Activated CD8-positive, alpha-beta memory T cell treated with anti-CD3 and anti-CD28 coated beads, Interleukin-2, amount 10 ng/mL, durations not matched to agents 7 days and 5 days (primary cell): ENCODE measurements around the gene PRELID2. TPM values are rescaled to one million over a fixed set of nuclear protein-coding genes. Genes with fewer than 3 reads are reported as not detected.
"Not testable (repeated sequence)": the region's sequence is repeated elsewhere in the genome, so short reads cannot be mapped to it uniquely, and the experiment has no call there.

Experiments used
- ATAC-seq: fragments of 150-1000 bp; cut with Tn5 transposase; one replicate; pipeline ENCODE4 v1.10.0; 2021; ENCODE audit warnings: moderate library complexity
- CTCF ChIA-PET: fragments of 350-600 bp; sonication (Branson Sonifier 250); formaldehyde crosslinking; loops from one replicate; lab custom pipeline; 2021; ENCODE audit warnings: antibody characterized with exemption; lab: Charles Lee
- DNase-seq: peaks from one replicate; pipeline ENCODE4 v3.0.0-alpha.2; 2020
- H3K27ac Mint-ChIP-seq: one replicate; pipeline ENCODE4 v1.8.0; 2021; ENCODE audit warnings: mild to moderate bottlenecking, mixed read lengths
- H3K27me3 Mint-ChIP-seq: one replicate; pipeline ENCODE4 v1.8.0; 2021; ENCODE audit warnings: mixed read lengths
- H3K36me3 Mint-ChIP-seq: one replicate; pipeline ENCODE4 v1.8.0; 2021; ENCODE audit warnings: mild to moderate bottlenecking, mixed read lengths
- H3K4me1 Mint-ChIP-seq: one replicate; pipeline ENCODE4 v1.8.0; 2021; ENCODE audit warnings: mixed read lengths
- H3K4me3 Mint-ChIP-seq: one replicate; pipeline ENCODE4 v1.8.0; 2021; ENCODE audit warnings: mild to moderate bottlenecking, moderate library complexity, mixed read lengths
- H3K9me3 Mint-ChIP-seq: one replicate; pipeline ENCODE4 v1.8.0; 2022; ENCODE audit warnings: low read depth, mixed read lengths
- total RNA-seq, 2 experiments: library from RNA; stranded (reverse); gene quantifications; one replicate each; pipeline ENCODE4 v1.2.3, GENCODE V29; 2021

The PRELID2 gene
- total RNA-seq, 2 experiments from 2014 or later: 2.2 to 2.3 TPM

DNA sequence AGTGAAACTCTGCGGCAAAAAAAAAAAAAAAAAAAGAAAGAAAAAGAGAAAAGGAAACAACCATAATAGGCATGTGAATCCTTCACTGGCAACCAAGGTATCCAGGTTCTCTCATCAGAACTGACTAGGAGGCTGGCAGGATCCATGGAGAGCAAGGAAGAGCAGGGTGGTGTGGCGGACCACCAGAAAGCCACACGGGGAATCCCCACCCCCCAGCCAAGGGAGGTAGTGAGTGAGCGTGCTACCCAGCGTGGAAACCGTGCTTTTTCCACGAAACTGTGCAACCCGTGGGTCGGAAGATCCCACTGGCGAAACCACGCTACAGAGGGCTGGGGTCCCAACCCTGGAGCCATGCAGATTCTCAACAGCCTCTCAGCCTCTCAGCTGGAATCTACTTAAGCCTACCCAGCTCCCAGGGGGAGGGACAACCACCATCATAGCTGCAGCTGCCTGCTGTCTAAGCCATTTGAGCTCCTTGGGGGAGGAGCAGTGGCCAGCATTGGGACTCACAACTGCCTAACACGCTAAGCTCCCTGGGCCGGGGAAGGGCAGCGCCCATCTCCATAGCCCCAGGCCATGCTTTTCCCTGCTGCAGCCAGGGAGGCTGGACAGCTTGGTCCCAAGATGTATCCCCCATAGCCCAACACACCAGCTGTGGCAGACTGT lies 91.6 kb downstream of the PRELID2 start:
- CTCF ChIA-PET: interaction anchor here (0.7 kb wide), 1 partner anchor 1832 kb away, joined by 4 read pairs; no protein-coding TSS in a partner anchor
- peaks cover 4% of the 10 kb centered on the region for H3K9me3 Mint-ChIP-seq
- H3K36me3 Mint-ChIP-seq: no peaks in the 10 kb centered on the region
- H3K27me3 Mint-ChIP-seq: no peaks in the 10 kb centered on the region
- no peak overlapping the region for H3K27ac Mint-ChIP-seq
- peak; percentile 43 for DNase-seq
- no peaks in the 10 kb centered on the region for H3K4me1 Mint-ChIP-seq
- H3K4me3 Mint-ChIP-seq: no peak overlapping the region
- peak; percentile 53 for ATAC-seq

DNA sequence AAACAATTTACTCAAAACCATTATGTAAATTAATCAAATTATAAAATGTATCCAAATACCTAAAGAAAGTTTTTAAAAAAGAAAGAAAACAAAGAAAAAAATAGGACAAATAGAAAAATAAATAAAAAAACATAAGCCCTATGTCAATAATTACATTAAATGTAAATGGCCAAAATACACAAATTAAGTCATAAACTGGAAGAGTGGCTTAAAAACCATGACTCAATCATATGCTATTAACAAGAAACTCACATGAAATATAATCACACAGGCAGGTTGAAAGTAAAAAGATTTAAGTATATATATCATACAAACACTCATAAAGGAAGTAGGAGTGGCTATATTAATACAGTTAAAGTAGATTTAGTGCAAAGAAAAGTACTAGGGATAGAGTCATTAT lies 95.3 kb downstream of the PRELID2 start:
- Mint-ChIP-seq H3K9me3 (peaks cover 2% of the 10 kb centered on the region), H3K36me3 (no peaks in the 10 kb centered on the region), H3K27me3 (no peaks in the 10 kb centered on the region), H3K27ac (no peak overlapping the region), H3K4me3 (no peak overlapping the region), H3K4me1 (no peaks in the 10 kb centered on the region)
- DNase-seq: no peak
- ATAC-seq: no peak
- CTCF ChIA-PET: no interaction called here

DNA sequence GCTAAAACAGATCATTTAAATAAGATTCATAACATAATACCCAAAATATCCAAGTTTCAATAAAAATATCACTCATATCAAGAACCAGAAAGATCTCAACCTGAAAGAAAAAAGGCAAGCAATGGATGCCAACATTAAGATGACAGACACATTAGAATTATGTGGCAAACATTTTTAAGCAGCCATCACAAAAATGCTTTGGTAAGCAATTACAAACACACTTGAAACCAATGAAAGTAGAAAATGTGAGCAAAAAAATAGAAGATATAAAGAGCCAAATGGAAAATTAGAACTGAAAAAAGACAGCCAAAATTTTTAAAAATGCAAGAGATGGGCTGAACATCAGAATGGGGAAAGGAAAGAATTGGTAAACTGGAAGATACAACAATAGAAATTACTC lies 96.9 kb downstream of the PRELID2 start:
- Mint-ChIP-seq H3K27ac (no peak overlapping the region), H3K4me3 (no peak overlapping the region), H3K9me3 (peaks cover 2% of the 10 kb centered on the region), H3K27me3 (no peaks in the 10 kb centered on the region), H3K36me3 (no peaks in the 10 kb centered on the region), H3K4me1 (no peaks in the 10 kb centered on the region)
- no peak for DNase-seq
- ATAC-seq: no peak
- CTCF ChIA-PET: no interaction called here

DNA sequence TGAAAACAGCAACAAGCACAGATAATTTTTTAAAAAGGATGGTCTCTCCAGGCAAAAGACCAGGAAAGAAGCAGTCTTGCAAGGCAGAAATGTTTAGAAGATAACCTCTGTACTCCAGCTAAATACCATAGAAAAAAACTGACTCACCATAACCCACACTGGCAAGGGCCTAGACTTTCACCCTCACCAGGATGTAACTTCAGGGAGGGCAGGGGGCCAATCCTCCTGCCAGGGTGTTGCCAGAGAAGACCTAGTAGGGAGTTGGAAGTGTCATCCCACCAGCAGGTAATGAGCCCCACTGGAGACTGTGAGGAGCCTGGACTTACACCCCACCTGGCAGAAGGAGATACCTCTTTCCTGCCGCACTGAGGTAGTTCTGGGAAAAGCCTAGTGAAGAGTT lies 97.6 kb downstream of the PRELID2 start:
- Mint-ChIP-seq H3K27me3 (no peaks in the 10 kb centered on the region), H3K36me3 (no peaks in the 10 kb centered on the region), H3K9me3 (peaks cover under 1% of the 10 kb centered on the region), H3K27ac (no peak overlapping the region), H3K4me1 (no peaks in the 10 kb centered on the region), H3K4me3 (no peak overlapping the region)
- ATAC-seq: no peak
- DNase-seq: no peak
- CTCF ChIA-PET: no interaction called here

DNA sequence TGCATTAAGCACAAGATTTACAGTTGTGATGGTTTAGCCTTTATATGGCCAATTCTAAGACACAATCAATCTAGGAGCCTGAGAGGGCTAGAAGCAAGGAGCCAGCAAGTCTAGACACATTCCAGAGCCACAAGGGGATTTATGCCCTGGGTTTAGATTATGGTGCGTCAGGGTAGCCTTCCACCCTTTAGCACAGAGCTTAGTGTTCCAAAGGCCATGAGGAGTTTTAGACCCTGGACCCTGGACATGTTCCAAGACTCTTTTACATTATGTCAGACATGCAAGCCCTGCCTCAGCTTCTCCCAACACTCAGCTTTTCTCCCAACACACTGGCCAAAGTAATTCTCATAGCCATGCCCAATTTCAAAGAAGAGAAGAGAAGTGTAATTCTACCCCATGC lies 105.2 kb downstream of the PRELID2 start:
- ATAC-seq, DNase-seq, H3K36me3 Mint-ChIP-seq, H3K27me3 Mint-ChIP-seq, H3K4me3 Mint-ChIP-seq, H3K9me3 Mint-ChIP-seq, CTCF ChIA-PET, H3K4me1 Mint-ChIP-seq, H3K27ac Mint-ChIP-seq: not testable (repeated sequence)

DNA sequence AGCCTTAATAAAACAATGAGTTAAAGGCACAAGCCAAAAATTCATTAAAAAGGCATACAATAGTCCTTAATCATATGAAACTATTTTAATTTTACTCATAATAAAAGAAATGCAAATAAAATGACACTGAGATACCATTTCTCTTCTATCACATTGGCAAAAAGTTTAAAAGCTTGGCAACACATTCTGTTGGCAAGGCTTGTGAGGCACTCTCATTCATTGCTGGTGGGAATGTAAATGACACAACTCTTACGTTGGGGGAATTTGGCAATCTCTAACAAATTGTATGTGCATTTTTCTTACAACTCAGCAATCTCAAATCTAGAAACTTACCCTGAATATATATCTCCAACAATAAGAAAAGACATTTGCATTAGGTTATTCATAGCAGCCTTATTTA lies 111.6 kb downstream of the PRELID2 start:
- Mint-ChIP-seq H3K9me3 (peaks cover 6% of the 10 kb centered on the region), H3K27me3 (no peaks in the 10 kb centered on the region), H3K36me3 (no peaks in the 10 kb centered on the region), H3K4me1 (no peaks in the 10 kb centered on the region), H3K27ac (no peak overlapping the region), H3K4me3 (no peak overlapping the region)
- ATAC-seq (no peak), DNase-seq (no peak)
- CTCF ChIA-PET: no interaction called here

DNA sequence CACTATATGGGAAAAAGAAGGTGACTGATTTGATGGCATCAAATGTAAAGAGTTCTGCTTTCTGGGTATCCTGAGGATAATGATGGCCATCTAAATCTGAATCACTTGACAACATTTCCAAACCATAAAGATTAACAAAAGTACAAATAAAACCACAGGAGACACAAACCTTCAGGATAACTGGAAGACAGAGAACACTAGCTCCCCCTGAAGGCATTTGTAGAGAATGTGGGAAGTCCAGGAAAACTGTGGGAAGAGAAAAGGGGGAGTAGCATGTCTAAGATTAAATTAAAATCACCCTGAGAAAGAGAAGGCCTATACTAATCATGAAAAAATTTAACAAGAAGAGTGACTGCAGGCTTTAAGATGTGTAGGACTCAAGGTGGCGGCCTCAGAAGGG lies 116.2 kb downstream of the PRELID2 start:
- Mint-ChIP-seq H3K9me3 (no peaks in the 10 kb centered on the region), H3K27ac (no peak overlapping the region), H3K4me1 (no peaks in the 10 kb centered on the region), H3K36me3 (no peaks in the 10 kb centered on the region), H3K4me3 (no peak overlapping the region), H3K27me3 (no peaks in the 10 kb centered on the region)
- ATAC-seq (no peak), DNase-seq (no peak)
- CTCF ChIA-PET: no interaction called here

DNA sequence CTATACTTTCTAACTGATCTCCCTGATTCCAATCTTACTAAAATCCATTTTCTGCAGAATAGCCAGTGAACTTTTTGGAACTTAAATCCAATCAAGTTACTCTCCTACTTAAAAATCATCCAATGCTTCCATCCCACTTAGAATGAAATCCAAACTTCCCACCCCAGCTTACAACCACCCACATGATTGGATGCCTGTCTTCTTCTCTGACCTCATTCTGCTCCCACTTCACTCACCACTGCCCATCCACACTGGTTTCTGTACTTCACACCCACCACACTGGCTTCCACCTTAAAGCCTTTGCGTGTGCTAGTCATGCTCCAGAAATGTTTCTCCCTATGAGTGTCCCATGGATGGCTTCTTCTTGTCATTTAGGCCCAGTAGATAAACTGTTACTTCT lies 119.7 kb downstream of the PRELID2 start:
- no peak overlapping the region for H3K27ac Mint-ChIP-seq
- no peak for DNase-seq
- no peaks in the 10 kb centered on the region for H3K9me3 Mint-ChIP-seq
- no peaks in the 10 kb centered on the region for H3K36me3 Mint-ChIP-seq
- no peaks in the 10 kb centered on the region for H3K4me1 Mint-ChIP-seq
- CTCF ChIA-PET: no interaction called here
- no peak for ATAC-seq
- H3K27me3 Mint-ChIP-seq: no peaks in the 10 kb centered on the region
- no peak overlapping the region for H3K4me3 Mint-ChIP-seq

DNA sequence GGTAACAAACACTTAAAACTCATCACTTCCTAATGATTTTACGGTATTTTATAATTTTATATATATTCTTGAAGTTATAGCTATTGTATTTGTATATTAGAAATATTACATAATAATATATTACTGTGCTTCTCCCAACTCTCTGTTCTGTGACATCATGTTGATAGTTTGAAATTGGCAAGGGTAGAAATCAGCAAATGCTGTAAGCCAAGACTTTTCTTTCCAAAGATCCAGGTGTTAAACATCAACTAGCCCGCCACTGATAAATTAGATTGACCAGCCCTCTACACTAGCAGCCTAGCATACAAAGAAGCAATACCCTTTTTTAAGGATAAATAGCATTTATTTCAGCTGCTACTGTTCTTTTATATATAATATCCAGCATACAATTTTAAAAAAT lies 122.9 kb downstream of the PRELID2 start:
- no peaks in the 10 kb centered on the region for H3K27me3 Mint-ChIP-seq
- CTCF ChIA-PET: interaction anchor here (1.2 kb wide), 1 partner anchor 112 kb away, joined by 4 read pairs; no protein-coding TSS in a partner anchor
- H3K4me1 Mint-ChIP-seq: no peaks in the 10 kb centered on the region
- H3K4me3 Mint-ChIP-seq: no peak overlapping the region
- DNase-seq (no peak), ATAC-seq (no peak)
- H3K9me3 Mint-ChIP-seq: no peaks in the 10 kb centered on the region
- H3K27ac Mint-ChIP-seq: no peak overlapping the region
- H3K36me3 Mint-ChIP-seq: no peaks in the 10 kb centered on the region

DNA sequence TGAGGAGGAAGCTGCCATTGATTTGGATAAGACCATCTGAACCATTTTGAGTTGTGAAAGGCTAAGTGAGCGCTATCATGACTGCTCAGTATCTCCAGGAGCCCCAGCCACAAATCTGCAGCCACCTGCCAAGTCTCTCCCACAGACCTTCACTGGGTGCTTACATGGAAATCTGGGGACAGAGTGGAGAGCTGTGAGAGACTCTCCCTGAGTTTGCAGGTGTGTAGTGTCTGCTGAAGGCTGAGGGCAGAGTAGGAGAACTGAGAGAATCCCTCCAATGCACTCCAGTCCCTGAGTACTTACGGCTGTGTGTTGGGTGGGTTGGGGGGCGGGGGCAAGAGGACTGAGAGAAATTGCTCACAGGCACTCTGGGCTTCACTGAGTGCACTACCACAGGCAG lies 123.7 kb downstream of the PRELID2 start:
- H3K9me3 Mint-ChIP-seq: no peaks in the 10 kb centered on the region
- CTCF ChIA-PET: interaction anchor here (1.2 kb wide), 1 partner anchor 112 kb away, joined by 4 read pairs; no protein-coding TSS in a partner anchor
- DNase-seq: no peak
- no peaks in the 10 kb centered on the region for H3K27me3 Mint-ChIP-seq
- H3K4me3 Mint-ChIP-seq: no peak overlapping the region
- no peaks in the 10 kb centered on the region for H3K36me3 Mint-ChIP-seq
- H3K27ac Mint-ChIP-seq: no peak overlapping the region
- H3K4me1 Mint-ChIP-seq: no peaks in the 10 kb centered on the region
- ATAC-seq: no peak

Other genes with a start within 250 kb of the PRELID2 start
- not detected for gene GRXCR2, start 37.7 kb upstream of the PRELID2 start, total RNA-seq
- gene SH3RF2, start 101.2 kb upstream of the PRELID2 start, total RNA-seq: under 1 TPM in 1 of 2 experiments, not detected in 1; 0.12 TPM